GM10847 (cell line): ENCODE measurements around the gene GLB1L2.

Experiments used
- POLR2A ChIP-seq: IDR thresholded peaks from 2 replicates; pipeline ENCODE4 v1.6.1; 2011; ENCODE audit not compliant: insufficient read length; ENCODE audit errors: extremely low read depth

GLB1L2 gene

GRCh38 chr11:134370526-134371435 lies 39.0 kb downstream of the GLB1L2 start:
- no peak for TF ChIP-seq POLR2A

- TF ChIP-seq POLR2A = no peak
Observed at GRCh38 chr11:134371436-134372185, 39.8 kb downstream of the GLB1L2 start.

- TF ChIP-seq POLR2A = no peak
Observed at GRCh38 chr11:134372536-134372935, 40.7 kb downstream of the GLB1L2 start.

- TF ChIP-seq POLR2A = no peak
Observed at GRCh38 chr11:134372961-134373360, 41.2 kb downstream of the GLB1L2 start.

GRCh38 chr11:134373591-134374052 lies 41.8 kb downstream of the GLB1L2 start:
- no peak for TF ChIP-seq POLR2A

GRCh38 chr11:134374171-134374570 lies 42.4 kb downstream of the GLB1L2 start:
- no peak for TF ChIP-seq POLR2A

- TF ChIP-seq POLR2A = no peak
Observed at GRCh38 chr11:134374891-134375550, 43.2 kb downstream of the GLB1L2 start.

GRCh38 chr11:134376150-134376921 lies 44.5 kb downstream of the GLB1L2 start:
- no peak for TF ChIP-seq POLR2A

GRCh38 chr11:134377876-134378275 lies 46.1 kb downstream of the GLB1L2 start:
- TF ChIP-seq POLR2A = no peak

GRCh38 chr11:134379241-134379640 lies 47.5 kb downstream of the GLB1L2 start:
- no peak for TF ChIP-seq POLR2A

- TF ChIP-seq POLR2A = no peak
Observed at GRCh38 chr11:134380229-134380628, 48.4 kb downstream of the GLB1L2 start.

- no peak for TF ChIP-seq POLR2A
Observed at GRCh38 chr11:134380785-134381184, 49.0 kb downstream of the GLB1L2 start.

- TF ChIP-seq POLR2A = no peak
Observed at GRCh38 chr11:134382257-134382656, 50.5 kb downstream of the GLB1L2 start.

GRCh38 chr11:134382830-134383229 lies 51.0 kb downstream of the GLB1L2 start:
- TF ChIP-seq POLR2A = no peak
